Hepatic stellate cell (primary cell): ENCODE measurements around the gene TAF3.

Source experiments
- DNase-seq: peaks from one replicate; pipeline ENCODE4 v3.0.0; 2011; ENCODE audit warnings: low spot score

The TAF3 gene

DNA sequence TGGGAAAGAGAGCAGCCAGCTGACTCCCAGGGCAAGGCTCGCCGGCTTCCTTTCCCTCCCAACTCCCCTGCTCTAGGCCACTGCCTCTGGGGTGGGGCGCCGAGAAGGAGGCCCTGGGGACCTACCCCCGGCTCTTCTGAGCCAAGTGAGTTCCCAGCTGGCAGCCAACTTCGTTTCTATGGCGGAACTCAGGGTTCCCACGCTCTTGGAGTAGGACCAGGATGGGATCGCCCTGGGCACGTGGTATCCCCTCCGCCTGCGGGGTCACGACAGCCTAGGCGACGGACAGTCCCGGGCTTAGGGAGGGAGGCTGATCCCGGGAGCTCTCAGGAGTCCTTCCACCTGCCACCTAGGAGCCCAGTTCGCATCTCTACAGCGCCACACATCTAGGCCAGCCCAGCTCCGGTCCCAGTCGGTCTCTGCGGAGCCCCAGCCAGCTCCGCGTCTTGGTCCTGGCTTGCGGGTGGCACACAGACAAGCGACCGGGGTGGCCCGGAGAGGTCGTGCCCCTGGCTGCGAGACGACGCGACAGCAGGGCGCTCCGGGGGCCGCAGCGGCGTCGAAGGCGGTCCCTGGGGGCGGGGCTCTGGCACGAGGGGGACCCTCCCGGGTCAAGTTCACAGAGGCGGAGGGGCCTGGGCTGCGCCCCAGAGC lies 215.6 kb downstream of the TAF3 start:
- DNase-seq, result no peak

DNA sequence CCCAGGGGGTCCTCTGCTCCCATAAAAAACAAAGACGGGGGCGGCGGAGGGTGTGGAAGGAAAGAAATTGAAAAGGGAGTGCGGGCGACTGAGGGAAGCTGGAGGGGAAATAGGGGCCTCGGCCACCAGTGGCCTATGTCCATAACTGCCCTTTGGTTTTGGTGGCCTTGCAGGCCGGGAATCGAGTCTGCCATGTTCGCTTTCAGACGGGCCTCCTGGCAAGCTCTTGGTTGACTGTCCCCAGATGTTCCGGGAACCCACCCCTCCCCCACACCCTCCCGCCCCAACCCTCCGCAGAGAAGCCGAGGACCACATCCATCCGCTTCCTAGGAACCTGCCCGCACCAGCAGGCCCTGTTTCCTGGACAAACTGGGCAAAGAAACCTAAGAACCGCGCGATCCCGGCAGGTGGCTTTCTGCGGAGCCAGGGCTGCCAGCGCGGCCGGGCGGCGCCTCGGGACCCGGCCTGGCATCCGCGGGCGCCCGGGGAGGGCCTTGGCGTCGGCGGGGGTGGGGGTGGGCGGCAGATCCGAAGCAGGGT lies 216.2 kb downstream of the TAF3 start:
- DNase-seq, result no peak

DNA sequence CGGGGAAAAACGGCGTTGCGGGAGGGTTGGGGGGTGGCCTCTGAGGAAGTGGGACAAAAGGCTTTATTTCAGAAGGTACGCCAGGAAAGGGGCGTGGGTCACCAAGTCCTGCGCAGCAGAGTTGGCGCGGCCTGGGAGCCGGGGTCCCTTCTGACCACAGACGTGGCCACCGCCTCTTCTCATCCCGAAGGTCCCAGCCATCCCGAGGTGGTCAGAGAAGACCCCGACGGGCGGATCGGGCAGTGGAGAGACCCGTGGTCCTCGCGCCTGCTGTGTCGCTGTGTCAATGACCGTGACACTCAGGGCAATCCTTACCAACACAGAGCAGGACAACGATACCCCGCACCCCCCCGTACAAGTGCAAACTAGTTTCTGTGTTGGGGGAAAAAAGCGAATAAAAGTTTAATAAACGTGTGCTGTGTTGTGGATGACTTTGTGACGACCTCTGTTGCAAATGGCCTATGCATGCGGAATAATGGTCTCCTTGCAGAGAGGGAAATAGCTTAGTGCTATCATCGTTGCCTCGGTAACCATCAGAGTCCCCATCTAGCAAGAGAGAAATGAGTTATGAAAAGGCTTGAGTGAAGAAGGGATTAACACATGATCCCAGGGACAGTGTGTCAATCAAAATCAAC lies 216.8 kb downstream of the TAF3 start:
- no peak for DNase-seq

DNA sequence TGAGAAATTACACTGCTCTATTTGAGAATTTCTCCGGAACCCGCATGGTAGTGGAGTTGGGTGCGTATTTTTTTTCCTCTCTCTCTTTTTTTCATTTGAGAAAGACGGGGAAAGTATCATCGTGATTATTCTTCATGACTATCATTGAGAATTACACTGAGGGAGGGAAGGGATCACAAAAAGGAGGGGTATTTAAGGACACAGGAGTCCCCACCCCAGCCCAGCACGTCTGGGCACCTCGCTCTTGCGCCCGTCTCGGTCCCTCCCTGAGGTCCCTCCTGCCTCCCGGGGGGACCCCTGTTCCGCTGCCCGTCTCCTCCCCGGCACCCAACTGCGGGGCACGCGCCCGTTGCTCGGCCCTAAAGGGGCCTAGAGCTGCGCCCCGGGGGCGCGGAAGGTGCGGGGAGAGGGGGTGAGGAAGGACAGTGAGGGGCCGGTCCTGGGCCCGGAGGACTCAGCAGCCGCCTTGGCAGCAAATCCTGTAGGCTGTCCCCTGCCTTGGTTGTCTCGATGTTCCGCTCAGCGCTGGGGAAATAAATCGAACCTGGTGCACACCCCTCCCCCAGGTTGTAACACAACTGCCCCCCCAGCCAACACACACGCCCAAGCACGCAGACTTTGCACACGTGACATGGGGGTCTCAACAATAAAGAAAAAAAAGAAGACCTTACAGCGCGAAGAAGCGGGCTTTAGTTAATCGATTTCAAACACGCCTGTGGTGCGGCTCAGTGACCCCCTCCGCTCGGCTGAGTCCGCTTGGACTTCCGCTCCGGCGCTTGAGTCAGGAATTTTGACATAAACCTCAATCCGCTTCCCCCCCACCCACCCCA lies 217.6 kb downstream of the TAF3 start:
- DNase-seq, result no peak

DNA sequence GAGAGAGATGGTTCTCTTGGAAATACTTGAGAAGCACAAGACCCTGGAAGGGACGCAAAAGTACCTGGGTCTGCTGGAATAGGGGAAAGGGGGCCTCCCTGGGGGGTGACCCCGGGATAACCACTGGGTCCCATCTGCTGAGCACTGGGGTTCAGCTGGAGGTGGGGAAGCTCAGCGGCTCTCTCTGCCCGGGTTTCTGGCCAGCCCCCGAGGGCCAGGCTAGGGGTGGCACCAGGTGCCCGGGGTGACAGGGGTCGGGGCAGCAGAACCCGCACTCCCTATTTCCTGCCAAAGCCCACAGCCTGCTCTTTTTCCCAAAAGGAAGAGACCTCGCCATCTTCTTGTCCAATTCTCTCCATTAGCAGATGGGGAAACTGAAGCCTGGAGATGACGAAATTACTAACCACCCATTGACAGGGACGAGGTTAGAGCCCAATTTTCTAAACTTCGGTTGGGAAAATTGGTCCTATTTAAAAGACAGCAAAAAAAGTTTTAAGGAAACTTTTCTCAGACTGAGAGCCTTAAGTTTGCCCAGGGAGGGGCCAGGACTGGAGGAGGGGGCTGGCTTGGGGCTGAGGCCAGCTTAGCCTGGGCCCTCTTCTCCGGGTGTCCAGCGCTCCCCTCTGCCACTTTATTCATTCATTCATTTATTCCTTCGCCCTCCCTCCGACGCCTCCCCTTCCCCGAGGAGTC lies 218.3 kb downstream of the TAF3 start:
- no peak for DNase-seq

DNA sequence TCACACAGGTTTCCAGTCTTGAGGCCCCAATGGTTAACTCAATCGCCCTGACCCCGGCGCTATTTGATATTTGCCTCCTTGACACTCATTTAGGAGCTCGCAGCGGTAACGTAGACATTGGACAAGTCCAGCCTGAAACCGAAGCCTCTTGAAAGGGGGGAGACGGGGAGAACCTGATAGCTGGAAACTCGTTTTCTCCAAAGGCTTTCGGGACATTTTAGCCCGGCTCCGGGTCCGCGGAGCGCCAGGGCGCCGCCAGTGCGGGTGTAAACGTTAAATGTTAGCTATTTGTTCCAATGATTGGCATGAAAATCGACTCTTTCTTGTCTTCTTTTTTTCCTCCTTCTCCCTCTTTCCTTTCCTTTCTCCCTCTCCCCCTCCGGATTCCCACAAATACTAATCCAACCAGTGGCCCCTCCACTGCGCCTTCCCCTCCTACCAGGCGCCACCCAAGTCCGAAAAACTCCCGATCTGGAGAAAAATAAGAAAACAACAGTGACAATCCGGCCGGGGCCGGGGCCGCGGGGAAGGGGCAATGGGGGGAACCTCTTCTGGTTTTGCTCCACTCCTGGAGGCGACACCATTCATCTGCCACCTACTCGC lies 219.0 kb downstream of the TAF3 start:
- DNase-seq, result no peak

DNA sequence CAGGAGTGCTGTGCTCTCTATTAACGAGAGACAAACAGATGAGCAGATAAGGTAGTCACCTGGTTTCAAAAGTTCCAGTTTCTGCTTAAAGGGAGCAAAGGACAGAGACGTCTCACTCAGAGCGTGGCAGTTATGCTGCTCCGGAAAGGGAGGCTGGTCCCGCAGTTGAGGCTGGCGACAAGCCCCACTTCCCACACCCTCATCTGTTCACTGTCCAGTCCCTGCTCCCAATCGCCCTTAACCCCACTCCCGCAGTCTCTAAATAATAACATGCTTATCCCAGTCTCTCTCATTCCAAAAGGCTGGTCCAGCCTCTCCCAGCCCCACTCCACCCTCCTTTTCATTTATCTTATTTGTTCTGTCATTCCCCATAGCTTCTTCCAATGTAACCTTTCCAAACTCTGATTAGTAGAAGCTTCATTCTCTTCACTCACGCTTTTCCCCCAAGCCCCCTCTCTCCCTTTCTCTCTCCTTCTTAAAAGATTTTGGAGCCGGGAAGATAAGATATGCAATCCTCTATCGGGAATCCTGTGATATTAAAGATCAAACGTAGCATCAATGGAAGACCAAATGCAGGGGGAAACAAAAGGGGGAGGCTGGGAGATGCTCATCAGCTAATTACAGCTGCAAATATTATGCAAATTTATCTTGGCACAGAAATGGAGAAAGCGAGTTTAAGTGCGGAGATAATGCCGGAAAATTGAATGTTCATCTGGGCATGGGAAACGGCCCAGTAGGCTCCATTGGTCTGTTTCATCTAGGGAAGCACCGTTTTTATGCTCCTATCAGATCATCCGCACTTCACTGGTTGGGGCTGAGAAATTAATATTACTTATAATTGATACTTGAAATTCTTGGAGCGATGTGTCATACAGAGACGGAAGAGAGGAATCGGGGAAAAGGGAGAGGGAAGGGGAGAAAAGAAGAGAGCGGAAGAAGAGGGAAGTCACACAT lies 219.9 kb downstream of the TAF3 start:
- DNase-seq, result no peak

DNA sequence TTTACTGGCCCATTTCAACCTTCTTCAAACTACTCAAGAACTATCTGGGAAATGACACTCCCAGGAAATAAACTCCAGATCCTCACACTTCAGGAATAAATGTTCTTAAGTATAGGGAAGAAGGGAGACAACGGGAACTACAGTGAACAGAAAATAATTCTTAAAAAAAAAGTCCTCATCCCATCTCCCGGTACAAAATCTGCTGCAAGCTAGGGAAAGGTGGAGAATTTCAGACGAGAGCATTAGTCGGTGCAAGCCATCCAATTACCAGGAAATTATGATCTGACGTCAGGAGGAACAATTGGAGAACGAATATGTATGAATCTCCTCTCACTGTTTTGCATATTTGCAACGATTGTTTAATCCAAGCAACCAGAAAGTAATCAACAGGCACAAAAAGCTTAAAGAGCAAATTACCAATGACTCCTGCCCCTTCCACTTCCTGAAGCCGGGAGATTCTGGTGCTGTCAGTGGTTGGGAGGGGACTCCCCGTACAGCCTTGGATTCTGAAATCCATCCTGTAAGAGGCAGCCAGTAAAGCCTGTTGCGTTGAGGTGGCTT lies 221.1 kb downstream of the TAF3 start:
- DNase-seq, result no peak

DNA sequence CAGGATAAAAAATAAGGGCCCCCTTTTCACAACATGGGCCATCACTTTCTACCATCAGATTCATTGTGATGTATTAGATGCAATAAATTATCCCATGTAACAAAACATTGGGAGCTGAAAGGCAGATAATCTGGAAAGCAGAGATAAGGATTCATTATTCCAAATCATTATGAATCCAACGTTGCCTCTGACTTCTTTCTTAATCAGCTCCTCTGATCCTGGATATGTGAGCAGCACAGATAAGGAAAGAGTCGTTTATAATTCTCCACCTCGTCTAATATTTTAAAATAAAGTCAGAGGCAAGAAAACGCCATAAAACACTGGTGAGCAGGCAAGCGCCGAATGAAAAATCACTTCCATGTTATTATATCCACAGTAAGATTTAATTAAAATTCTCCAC lies 222.3 kb downstream of the TAF3 start:
- no peak for DNase-seq

DNA sequence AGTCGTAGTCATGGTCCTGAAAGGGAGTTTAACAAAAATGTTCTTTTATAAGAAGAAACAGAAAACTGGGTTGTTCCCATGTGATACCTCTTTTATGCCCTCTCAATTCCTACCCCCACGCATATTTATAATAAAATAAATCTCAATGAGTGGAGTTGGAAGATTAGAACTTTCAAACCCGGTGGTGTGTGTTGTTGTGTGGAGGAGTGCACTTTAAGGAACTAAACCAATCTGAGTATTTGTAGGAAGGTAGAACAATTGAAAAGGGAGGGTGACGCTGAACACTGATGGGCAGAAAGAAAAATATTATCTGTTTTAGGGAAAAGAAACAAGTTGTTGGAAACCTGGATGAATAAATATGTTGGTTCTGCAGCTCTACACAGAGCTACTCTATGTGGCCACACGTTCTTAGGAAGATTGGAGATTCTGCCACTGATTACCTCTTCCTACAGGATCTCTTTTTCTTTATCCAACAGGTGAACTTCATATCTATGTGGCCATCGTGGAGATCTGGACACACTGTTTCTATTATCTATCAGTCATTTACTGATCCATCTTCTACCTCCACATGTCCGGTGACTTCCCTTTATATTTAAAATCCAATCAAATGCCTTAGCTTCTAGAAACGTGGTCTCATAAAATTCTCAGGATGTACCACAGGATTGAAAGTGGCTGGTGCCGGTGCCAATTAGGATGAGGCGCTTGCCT lies 223.1 kb downstream of the TAF3 start:
- DNase-seq, result no peak

DNA sequence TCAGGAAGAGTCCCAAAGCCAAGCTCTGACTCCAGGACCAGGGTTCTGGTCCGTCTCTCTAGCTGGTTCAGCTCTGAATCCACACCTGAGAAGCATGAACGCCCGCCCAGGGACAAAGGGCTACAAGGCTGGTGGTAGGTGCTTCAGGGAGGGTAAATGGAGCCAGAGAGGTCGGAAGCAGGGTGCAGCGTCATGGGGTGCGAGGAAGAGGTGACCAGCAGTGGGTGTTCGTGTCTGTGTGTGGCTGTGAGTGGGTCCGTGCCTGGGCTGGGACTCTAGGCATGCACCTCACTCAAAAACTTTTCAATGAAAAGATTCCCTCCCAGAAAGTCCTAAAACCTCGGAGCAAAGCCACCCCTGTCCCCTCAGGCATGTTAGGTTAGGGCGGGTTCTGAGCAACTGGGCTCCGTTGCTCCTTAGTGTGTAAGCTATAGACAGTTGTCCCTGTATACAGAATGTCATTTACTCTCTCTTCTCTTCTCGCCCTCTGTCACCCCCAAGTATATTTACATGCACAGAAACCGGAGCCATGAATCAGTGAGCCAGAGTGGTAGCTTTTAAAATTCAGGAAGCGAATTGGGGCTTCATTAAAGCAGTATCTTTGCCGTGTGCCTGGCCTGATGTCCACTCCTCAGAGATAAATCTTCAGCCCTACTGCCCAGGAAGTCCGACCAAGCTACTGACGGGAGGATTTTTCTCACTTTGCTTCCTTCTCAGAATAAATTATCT lies 223.9 kb downstream of the TAF3 start:
- no peak for DNase-seq

DNA sequence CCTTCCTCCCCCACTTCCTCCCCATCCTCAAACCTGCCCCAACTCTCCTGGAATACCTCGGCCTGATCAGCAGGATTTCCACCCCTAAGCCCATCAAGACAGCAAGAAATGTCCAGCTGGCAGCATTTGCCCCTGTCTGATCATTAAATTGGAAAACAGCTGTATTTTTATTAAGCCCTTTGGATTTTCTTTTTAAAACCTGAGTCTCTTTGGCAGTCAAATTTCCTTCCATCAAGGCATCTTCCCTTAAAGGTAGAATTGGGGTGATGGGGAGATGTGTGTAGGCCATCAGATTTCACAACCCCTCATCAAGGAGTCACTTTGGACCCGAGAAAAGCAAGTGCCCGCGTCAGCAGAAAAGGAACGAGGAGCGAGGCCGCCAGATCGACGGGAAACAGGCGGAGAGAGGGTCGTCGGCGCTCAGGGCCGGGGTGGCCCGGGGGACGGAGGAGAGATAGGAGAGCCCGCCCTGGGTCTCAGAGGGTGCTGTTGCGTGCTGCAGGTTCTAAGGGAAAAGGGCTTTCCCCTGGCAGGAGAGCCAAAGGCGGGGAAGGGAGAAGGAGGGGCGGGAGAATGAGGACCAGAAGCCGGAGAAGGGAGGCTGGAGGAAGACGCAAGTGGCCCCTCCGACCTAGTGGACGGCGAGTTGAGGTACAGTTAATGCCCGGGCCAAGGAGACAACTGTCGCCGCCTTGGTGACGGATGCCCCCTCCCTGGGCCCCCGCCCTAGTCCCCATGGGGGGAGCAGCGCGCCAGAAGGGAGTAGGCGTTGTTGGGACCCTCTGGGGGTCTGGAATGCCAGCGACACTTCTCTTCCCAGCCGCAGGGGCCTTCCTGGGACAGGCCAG lies 224.6 kb downstream of the TAF3 start:
- DNase-seq, result no peak

DNA sequence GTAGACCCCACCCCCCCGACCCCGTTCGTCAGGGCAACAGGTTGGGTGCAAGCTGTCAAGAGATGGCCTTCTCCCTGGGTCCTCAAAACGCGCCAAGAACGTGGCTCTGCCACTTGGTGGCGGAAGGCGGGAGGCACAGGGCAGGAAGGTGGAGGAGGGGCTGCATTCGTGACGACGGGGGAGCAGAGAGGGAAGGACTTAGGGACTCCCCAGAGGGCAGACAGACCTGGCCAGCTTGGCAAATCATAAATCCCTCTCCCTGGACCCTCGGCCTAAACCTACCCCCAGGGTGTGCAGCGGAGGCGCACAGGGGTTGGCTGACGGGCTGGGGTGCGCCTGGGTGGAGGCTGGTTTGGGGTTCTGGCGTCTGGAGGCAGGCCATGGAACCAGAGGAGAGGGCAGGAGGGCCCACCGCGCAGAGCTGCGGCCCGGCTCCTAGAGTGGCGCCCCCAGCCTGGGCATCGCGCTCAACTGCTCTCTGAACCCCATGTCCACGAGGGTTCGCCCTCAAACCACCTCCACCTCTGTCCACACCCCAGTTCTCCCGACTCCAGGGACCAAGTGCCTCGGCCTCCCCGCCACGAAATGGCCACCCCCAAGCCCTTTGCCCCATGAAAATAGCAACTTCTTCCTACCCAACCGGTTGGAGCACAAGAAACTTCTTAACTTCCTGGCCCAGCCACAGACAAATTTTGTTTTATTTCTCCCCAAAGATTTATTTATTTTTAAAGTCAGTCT lies 225.4 kb downstream of the TAF3 start:
- no peak for DNase-seq

DNA sequence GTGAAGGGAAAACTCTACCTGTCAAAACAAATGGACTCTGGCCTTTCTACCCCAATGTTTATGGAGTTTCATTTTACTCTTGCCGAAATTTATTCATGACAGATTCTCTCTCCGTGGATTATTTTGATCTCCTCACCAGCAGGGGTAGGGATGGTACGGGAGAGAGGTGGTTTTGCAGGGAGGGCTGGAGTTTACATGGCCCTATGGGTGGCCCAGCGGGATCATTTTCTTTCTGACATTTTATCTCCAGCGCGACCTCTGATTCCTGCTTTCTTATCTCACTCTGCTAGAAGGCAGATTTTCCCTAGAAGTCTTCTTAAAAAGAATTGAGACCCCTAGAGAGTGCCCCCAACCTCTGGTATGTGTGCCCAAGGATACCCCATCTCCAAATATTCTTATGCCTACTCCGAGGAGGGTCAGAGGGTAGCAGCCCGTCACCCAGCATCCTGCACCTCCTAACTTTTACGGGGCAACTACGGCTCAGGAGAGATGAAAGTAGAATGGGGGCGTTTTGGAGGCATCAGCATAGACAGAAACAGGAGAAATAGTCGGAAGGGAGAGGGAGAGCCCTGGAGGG lies 226.1 kb downstream of the TAF3 start:
- no peak for DNase-seq

DNA sequence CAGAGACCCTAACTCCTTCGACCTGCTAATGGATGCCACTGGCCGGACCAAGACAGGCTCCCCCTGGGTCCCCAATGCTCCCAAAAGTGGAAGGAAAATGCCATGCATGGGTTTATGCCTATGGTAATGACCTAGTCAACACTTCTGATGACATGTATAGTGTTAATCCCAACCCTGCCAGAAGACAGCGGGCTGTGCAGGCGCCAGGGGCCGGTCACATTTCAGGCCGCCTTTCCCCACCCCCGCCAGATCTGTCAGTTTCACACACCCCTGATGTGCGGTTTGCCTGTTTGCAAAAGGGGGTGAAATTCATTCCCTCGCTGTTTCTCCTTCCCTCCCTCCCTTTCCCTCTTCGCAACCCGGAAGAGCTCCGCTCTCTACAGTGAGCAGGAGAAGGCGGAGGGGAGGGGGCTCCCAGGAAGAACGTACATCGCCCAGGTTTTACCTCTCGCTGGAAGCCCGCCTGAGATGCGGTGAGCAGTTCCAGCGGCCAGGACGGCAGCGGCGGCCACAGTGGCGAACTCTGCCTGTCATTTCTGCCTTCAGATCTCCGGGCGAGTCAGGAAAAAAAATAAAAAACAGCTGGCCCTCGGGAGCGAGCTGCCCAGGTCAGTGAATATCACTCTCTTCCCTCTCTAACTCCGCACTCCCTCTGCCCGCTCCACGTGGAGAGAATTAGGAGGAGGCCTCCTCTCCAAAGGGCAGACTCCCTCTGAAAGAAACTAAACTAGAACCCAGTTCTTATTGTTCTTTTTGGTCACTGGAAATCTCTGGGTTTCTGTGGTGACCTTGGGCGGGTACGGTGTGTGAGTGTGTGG lies 226.8 kb downstream of the TAF3 start:
- DNase-seq, result no peak
